Tibial nerve (tissue), 4 donors: ENCODE results near the gene ADD3.

Experiments used
- EP300 ChIP-seq, 2 donors: sonication (generic); formaldehyde crosslinking; IDR thresholded peaks; one replicate each; pipeline ENCODE4 v1.6.1; 2017; ENCODE audit warnings: antibody characterized with exemption in 2 of 2, mild to moderate bottlenecking in 1 of 2
- POLR2A ChIP-seq, 2 donors: fragments of 450-650 bp; IDR thresholded peaks; one replicate each; pipeline ENCODE4 v1.6.1; 2017; ENCODE audit warnings: antibody characterized with exemption in 2 of 2, mild to moderate bottlenecking in 2 of 2, moderate library complexity in 2 of 2
- TF ChIP-seq, protein P1 (sequence below), 5 experiments: fragments of 200-600 bp in 3 of 5; fragments of 450-650 bp in 2 of 5; sonication (generic) in 3 of 5; IDR thresholded peaks; one replicate each; pipeline ENCODE4 v1.5.1; 2016 to 2019; ENCODE audit warnings: antibody characterized with exemption in 5 of 5, mild to moderate bottlenecking in 3 of 5, moderate library complexity in 2 of 5

DNA sequence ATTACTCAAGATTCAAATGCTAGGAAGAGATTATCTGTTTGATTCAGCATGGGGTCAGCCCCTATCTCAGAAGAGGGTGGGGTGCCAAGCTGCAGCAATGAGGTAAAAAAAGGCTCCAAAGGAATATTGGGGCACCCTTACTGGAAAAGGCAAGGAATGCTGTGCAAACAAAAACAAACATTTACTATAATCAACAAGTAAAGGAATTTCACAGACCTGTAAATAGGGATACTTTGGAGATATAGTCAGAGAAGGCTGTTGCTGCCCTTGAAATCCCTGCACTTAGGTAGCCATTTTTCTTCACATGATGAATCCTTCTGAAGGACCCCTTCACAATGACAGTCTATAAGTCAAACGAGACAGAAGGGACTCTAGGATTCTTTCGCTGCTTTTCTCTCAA lies 10.6 kb upstream of the ADD3 start:
- TF ChIP-seq, protein P1, sequence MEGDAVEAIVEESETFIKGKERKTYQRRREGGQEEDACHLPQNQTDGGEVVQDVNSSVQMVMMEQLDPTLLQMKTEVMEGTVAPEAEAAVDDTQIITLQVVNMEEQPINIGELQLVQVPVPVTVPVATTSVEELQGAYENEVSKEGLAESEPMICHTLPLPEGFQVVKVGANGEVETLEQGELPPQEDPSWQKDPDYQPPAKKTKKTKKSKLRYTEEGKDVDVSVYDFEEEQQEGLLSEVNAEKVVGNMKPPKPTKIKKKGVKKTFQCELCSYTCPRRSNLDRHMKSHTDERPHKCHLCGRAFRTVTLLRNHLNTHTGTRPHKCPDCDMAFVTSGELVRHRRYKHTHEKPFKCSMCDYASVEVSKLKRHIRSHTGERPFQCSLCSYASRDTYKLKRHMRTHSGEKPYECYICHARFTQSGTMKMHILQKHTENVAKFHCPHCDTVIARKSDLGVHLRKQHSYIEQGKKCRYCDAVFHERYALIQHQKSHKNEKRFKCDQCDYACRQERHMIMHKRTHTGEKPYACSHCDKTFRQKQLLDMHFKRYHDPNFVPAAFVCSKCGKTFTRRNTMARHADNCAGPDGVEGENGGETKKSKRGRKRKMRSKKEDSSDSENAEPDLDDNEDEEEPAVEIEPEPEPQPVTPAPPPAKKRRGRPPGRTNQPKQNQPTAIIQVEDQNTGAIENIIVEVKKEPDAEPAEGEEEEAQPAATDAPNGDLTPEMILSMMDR (IDR thresholded peaks at IDR 0.05): no peak
- TF ChIP-seq POLR2A (IDR thresholded peaks at IDR 0.05) (no peak), EP300 (IDR thresholded peaks at IDR 0.05) (no peak)
